Regular cardiac myocyte (primary cell): ENCODE results near the gene ZIC1. TPM values are rescaled to one million over a fixed set of nuclear protein-coding genes. Genes with fewer than 3 reads are reported as not detected.

Experiments used
- total RNA-seq: library from RNA; depleted of rRNA; stranded (reverse); fragments of >200 nt; gene quantifications from 2 replicates; pipeline ENCODE4 v1.2.3, GENCODE V29; 2014

Gene ZIC1
- not detected in 2 replicates for total RNA-seq

GRCh38 chr3:147409143-147410115 is at the start of gene ZIC1:
Gene ZIC1, plus strand, starts transcription at chr3:147409365. Its CDS starts 748 bp downstream, at chr3:147410113.

GRCh38 chr3:147406028-147406931 is 2.9 kb upstream of the ZIC1 start, which contains the start of gene ZIC4:
Gene ZIC4, minus strand, starts transcription at chr3:147406543. Its CDS starts 3,746 bp downstream, at chr3:147402797.

Other genes starting within 250 kb of the ZIC1 start
- gene ZIC4, start 2.8 kb upstream of the ZIC1 start, total RNA-seq: not detected in 2 replicates